Measurements from ENCODE around the gene S100P.

GRCh38 chr4:6649216-6649615 is 44.5 kb upstream of the S100P start:
- TF ChIP-seq CTCF (IDR thresholded peaks at IDR 0.05 in 4 of 5, conservative IDR thresholded peaks at IDR 0.05 in 1 of 5) (no peak), POLR2A (IDR thresholded peaks at IDR 0.05) (no peak)

Data from gastrocnemius medialis (tissue), 4 donors.